Measurements from ENCODE around the gene GPRC5C.

GPRC5C gene

DNA sequence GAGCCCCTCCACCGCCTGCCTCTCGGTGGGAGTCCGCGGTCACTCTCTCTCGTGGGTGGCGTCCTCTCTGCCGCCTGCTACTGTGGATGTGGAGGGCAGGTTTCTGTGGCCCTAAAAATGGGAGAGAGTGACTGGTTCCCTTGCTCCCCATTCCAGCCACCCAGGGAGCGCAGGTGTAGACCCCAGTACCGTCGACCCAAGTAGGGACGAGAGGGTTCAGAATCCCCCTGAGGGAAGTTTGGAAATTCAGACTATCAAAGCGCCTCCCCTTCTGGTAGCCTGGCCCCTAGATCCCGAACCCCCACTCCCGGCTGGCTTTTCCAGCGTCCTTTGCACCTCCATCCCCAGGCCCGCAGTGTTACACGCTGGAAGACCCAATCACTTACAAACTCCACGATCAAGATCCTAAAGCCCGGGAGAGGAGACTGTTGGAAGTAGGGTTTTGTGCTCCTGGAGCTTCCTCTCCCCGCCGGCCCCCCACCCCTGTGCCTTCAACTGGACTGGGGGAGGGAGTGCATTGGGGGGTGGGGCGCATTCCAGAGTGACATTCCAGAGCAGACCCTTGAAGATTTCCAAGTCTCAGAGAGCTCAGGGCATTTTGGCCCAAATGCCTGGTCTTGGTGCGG lies 991 bp downstream of the GPRC5C start:
- no peak for DNase-seq (ENCODE audit: low read depth in 3 of 3)

- DNase-seq (ENCODE audit: low read depth in 3 of 3) = no peak
Measured at GRCh38 chr17:74433421-74434121, 1.7 kb downstream of the GPRC5C start.

DNA sequence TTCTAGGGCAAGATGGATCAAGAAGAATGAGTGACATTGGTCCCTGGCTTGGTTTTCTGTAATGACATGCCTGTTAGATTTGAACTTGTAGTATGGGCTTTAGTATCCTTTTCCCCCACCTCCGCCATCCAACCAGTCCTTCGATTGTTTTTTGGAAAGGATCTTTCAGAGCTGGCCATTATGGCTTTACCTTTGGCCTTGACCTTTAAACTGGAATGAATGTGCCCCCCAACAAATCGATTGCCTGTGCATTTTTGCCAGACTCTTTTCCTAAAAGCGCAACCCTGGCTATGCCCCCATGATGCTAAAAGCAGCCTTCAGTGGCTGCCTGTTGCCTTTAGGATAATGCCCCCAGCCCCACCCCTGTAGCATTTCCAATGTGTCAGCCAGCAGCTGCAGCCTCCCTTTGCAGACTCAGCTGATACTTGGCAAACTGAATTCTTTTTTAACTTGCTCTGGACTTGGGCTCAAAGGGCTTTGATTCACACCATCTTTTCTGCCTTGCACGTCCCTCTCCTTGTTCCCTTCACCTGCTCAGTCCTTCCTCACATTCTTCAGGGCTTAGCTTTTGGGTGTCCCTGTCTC lies 4.0 kb downstream of the GPRC5C start:
- DNase-seq (ENCODE audit: low read depth in 3 of 3) = no peak

- DNase-seq (ENCODE audit: low read depth in 3 of 3) = no peak
Measured at GRCh38 chr17:74437702-74438101, 5.8 kb downstream of the GPRC5C start.

DNA sequence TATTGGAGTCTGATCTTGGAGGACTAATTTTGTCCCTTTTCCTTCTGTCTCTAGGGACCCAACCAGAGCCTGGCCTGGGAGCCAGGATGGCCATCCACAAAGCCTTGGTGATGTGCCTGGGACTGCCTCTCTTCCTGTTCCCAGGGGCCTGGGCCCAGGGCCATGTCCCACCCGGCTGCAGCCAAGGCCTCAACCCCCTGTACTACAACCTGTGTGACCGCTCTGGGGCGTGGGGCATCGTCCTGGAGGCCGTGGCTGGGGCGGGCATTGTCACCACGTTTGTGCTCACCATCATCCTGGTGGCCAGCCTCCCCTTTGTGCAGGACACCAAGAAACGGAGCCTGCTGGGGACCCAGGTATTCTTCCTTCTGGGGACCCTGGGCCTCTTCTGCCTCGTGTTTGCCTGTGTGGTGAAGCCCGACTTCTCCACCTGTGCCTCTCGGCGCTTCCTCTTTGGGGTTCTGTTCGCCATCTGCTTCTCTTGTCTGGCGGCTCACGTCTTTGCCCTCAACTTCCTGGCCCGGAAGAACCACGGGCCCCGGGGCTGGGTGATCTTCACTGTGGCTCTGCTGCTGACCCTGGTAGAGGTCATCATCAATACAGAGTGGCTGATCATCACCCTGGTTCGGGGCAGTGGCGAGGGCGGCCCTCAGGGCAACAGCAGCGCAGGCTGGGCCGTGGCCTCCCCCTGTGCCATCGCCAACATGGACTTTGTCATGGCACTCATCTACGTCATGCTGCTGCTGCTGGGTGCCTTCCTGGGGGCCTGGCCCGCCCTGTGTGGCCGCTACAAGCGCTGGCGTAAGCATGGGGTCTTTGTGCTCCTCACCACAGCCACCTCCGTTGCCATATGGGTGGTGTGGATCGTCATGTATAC lies 8.0 kb downstream of the GPRC5C start:
- DNase-seq (ENCODE audit: low read depth in 3 of 3) = no peak

GRCh38 chr17:74441537-74441936 lies 9.6 kb downstream of the GPRC5C start:
- DNase-seq (ENCODE audit: low read depth in 3 of 3) = no peak

DNA sequence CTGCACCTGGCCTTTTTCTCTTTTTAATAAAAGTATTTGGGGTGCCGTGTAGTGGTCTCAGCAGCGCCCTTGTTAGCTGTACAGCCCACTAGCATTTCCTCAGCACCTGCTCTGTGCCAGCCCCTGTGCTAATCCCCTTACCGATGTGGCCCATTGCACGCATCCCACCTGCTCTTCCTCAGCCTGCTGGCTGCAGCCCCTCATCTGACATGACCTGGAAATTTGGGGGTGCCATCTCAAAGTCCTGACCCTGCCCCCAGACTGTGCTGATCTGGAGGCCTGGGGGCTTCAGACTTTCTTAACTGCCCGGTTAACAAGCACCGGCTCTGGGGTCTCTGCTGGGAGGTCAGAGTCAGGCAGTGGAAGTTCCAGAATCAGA lies 10.4 kb downstream of the GPRC5C start:
- no peak for DNase-seq (ENCODE audit: low read depth in 3 of 3)

DNA sequence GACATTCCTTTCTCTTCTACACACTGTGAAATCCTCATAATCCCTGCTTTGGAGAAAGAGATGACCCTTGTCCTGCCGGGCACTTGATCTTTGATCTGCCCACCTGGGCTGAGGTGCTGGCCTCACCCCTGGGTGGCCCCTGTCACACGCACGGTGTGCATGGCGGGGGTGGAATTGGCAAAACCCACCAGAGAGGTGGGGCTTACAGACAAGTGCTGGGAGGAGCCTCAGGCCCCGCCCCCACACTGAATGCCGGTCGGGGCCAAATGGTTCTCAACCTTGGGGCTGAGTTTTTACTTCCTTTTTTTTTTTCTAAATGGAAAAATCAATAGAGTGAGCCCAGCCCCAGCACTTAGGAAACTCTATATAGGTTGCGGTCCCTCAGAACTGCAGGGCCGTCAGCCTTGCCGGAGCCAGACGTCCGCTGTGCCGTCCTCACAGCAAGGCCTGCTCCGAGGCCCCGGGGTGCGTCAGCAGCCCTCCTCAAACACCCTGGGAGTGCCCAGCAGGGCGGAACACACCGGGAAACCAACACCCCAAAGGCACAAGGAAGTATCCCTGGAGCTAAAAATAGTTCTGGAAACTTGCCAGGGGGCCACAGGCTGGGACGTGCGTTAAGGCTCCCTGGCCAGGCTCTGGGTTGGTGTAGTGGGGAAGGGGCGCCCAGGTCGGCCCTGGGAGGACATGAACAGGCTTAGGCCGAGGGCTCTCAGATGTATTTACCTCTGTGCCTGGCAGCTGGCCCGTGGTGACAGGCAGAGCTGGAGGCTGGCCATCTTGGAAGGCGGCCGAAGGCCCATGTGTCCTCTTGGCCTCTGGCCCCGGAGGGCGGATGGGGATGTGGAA lies 11.0 kb downstream of the GPRC5C start:
- no peak for DNase-seq (ENCODE audit: low read depth in 3 of 3)

DNA sequence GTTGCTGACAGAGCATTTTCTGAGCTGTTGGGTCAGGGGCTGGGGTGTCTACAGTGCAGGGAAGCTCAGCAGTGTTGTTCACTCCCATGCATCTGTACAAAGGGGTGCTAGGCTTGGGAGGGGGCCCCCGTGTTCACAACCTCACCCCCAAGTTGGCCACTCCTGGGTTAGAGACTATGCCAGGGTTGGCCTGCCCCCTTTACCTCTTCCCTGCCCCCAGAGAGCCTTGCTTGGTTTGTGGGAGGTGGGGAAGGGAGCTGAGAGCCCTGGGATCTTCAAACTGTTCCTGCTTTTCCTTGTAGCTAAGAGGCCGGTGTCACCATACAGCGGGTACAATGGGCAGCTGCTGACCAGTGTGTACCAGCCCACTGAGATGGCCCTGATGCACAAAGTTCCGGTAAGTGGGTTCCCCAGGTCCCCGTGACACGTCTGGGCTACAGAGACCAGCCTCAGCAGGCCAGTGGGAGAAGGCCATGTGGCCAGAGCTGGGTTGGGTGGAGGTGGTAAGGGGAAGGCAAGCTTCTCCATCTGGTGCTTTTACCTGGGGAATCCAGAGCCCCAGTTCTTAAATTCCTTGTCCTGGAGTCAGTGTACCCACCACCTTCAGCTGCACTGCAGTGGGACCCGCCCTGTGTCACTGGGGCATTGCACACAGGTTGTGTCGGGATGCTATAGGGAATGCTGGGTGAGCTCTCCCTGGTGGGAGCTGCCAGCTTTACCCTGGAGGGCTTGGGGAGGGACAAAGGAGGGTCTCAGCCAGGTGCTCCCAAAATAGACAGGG lies 11.8 kb downstream of the GPRC5C start:
- no peak for DNase-seq (ENCODE audit: low read depth in 3 of 3)

DNA sequence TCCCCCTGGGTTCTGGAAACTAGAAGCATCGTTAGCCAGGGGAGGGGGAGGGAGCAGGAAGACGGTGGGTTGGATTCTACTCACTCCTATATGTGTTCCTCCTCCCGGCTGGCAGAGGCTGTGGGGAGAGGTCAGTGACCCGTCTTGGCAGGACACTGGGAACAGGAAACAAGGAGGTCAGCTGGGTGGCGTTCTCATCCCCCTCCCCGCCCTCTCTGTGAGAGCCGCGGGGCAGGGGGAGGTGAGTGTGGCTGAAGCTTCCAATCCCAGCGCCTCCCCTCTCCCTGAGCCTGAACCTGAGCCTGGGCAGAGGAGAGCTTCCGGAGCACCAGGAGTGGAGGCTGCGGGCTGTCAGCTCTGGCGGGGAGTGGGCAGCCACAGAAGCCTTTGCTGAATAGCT lies 12.5 kb downstream of the GPRC5C start:
- no peak for DNase-seq (ENCODE audit: low read depth in 3 of 3)

DNA sequence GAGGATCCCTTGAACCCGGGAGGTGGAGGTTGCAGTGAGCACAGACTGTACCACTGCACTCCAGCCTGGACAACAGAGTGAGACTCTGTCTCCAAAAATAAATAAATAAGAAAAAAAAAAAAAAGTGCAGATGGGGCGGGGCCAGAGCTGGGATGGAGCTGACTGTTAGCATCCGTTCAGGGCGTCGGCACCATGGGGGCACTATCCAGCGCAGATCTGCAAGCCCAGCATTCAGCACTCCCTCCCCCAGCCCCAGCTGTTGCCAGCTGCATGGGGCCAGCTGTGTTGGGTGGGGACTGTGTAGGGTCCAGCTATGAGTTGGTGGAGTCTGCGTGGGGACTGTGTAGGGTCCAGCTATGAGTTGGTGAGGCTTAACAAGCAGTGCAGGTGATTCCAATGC lies 13.3 kb downstream of the GPRC5C start:
- DNase-seq (ENCODE audit: low read depth in 3 of 3) = no peak

DNA sequence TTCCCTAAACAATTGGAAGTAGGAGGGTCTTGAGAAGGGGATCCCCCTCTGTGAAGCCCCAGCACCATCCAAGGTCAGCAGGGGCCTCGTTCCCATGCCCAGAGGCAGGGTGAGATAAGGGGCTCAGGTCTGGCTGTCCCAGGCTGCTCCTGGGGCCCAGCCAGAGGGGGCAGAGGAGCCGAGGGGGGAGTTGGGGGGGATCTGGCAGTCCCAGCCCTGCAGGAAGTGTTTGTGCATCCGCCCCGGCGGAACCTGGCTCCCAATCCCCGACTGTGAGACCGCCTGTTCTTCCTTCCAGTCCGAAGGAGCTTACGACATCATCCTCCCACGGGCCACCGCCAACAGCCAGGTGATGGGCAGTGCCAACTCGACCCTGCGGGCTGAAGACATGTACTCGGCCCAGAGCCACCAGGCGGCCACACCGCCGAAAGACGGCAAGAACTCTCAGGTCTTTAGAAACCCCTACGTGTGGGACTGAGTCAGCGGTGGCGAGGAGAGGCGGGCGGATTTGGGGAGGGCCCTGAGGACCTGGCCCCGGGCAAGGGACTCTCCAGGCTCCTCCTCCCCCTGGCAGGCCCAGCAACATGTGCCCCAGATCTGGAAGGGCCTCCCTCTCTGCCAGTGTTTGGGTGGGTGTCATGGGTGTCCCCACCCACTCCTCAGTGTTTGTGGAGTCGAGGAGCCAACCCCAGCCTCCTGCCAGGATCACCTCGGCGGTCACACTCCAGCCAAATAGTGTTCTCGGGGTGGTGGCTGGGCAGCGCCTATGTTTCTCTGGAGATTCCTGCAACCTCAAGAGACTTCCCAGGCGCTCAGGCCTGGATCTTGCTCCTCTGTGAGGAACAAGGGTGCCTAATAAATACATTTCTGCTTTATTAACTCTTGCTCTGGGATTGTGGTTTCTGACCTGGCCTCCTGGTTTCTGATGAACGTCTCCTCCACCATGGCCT lies 14.9 kb downstream of the GPRC5C start:
- DNase-seq (ENCODE audit: low read depth in 3 of 3) = no peak

DNA sequence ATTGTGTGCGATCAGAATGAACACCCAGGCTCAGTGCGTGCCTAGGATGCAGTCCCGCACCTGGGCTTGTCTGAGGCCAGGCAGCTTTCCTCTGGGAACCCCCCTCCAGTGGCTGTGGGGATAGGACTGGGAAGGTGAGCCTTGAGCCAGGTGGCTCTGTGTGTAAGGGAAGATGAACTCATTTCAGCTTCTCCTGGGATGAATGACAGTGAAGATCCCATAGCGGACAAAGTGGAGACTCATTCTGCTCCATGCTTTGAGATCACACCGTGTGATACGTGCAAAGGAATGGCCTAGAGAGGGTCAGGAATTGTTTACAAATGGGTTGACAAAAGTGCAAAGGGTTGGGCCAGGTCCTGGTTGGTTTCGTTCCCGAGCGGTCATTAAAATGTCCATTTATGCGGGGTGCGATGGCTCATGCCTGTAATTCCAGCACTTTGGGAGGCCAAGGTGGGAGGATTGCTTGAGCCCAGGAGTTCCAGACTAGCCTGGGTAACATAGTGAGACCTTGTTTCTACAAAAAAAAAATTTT lies 15.8 kb downstream of the GPRC5C start:
- DNase-seq (ENCODE audit: low read depth in 3 of 3) = no peak

DNA sequence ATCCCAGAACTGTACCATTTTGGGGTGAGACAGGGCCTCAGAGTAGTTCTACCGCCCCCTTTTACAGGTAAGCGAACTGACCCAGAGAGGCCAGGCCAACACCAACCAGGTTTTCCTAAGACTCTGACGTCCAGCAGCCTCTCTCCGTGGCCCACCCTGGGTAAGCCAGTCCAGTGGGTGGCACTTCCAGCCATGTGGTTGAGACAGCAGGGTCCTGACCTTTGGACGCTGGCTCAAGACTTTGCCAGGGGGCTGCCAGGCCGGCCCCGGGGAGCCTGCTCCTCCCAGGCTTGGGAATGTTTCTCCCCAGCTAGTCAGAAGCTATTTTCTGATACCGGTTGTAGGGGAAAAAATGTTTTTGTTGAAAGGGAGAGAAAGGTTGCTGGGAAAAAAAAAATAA lies 16.9 kb downstream of the GPRC5C start:
- no peak for DNase-seq (ENCODE audit: low read depth in 3 of 3)

DNA sequence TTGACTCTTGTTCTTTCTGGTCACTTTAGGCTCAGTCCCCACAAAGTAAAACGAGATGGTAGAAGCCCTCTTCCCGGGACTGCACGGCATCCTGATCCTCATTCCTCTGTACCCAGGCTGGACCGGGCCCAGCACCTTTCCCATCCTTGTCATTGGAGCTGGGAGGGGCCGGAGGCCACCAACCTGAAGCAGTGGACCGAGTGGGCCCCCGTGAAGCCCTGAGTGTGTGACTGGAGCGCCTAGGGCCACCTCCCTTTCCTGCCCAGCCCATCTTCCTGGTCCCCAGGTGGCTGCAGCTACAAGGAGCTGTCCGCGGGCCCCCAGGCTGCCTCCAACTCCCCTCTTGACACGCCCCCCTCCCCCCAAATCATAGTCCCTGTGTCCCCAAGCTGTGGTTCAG lies 17.4 kb downstream of the GPRC5C start:
- DNase-seq (ENCODE audit: low read depth in 3 of 3) = no peak

- no peak for DNase-seq (ENCODE audit: low read depth in 3 of 3)
Measured at GRCh38 chr17:74449773-74450172, 17.9 kb downstream of the GPRC5C start.

- DNase-seq (ENCODE audit: low read depth in 3 of 3) = no peak
Measured at GRCh38 chr17:74450231-74450630, 18.3 kb downstream of the GPRC5C start.

- DNase-seq (ENCODE audit: low read depth in 3 of 3) = no peak
Measured at GRCh38 chr17:74450925-74451403, 19.1 kb downstream of the GPRC5C start.

DNA sequence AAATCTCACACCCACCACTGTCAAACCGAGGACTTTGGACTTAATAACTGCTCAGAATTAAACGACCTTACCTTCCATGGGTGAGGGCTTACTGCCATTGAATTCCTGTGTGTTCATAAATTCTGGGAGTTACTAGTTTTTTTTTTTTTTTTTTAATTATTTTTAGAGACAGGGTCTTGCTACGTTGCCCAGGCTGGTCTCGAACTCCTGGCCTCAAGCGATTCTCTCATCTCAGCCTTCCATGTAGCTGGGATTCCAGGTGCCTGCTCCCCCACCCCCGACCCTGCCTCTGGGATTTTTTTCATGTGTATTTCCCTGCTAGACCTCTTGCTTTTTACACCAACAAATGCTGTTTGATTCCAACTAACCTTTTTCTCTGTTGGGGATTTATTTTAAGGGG lies 19.7 kb downstream of the GPRC5C start:
- DNase-seq (ENCODE audit: low read depth in 3 of 3) = no peak
